Measurements from ENCODE around the gene RIPK1. TPM values are rescaled to one million over a fixed set of nuclear protein-coding genes. Genes with fewer than 3 reads are reported as not detected.

The RIPK1 gene
- total and polyA plus RNA-seq, 9 of the 15 experiments (the other 6 are each of a cell fraction or from before 2014, with no cell fraction given), result 3.8 to 24.9 (median 17.7) TPM

GRCh38 chr6:3159805-3160781, 91.8 kb downstream of the RIPK1 start (continued):
- TF ChIP-seq RERE (CRISPR knock-in tag; IDR thresholded peaks at IDR 0.05; ENCODE audit: borderline replicate concordance) (no peak), CREB3 (tag; conservative IDR thresholded peaks at IDR 0.05; ENCODE audit: low read depth) (no peak), SIN3A (IDR thresholded peaks at IDR 0.05; ENCODE audit: borderline replicate concordance in 2 of 2, control insufficient read depth in 1 of 2, low read depth in 2 of 2, low read length in 2 of 2) (peak; percentile 4 to 40; a peak in 2 of 4 replicates), NUFIP1 (IDR thresholded peaks at IDR 0.05; ENCODE audit: partially characterized antibody) (no peak), ZNF354B (CRISPR knock-in tag; IDR thresholded peaks at IDR 0.05) (no peak), CBX3 (IDR thresholded peaks at IDR 0.05; ENCODE audit: borderline replicate concordance in 1 of 2, low read length in 2 of 2) (peak in 1 of 2 experiments; percentile 65; a peak in 1 of 3 replicates), MIER1 (IDR thresholded peaks at IDR 0.05; ENCODE audit: low read depth) (no peak), MAFG (tag; conservative IDR thresholded peaks at IDR 0.05) (no peak), NR4A1 (CRISPR knock-in tag; IDR thresholded peaks at IDR 0.05) (no peak), NR4A1 (tag; IDR thresholded peaks at IDR 0.05) (peak; percentile 44; the same call in 1 of the 2 replicates), MTF1 (CRISPR knock-in tag; IDR thresholded peaks at IDR 0.05; ENCODE audit: borderline replicate concordance) (no peak)
- TF ChIP-seq, protein P1, sequence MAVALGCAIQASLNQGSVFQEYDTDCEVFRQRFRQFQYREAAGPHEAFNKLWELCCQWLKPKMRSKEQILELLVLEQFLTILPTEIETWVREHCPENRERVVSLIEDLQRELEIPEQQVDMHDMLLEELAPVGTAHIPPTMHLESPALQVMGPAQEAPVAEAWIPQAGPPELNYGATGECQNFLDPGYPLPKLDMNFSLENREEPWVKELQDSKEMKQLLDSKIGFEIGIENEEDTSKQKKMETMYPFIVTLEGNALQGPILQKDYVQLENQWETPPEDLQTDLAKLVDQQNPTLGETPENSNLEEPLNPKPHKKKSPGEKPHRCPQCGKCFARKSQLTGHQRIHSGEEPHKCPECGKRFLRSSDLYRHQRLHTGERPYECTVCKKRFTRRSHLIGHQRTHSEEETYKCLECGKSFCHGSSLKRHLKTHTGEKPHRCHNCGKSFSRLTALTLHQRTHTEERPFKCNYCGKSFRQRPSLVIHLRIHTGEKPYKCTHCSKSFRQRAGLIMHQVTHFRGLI (CRISPR knock-in tag; IDR thresholded peaks at IDR 0.05), result no peak
- TF ChIP-seq, protein P2, sequence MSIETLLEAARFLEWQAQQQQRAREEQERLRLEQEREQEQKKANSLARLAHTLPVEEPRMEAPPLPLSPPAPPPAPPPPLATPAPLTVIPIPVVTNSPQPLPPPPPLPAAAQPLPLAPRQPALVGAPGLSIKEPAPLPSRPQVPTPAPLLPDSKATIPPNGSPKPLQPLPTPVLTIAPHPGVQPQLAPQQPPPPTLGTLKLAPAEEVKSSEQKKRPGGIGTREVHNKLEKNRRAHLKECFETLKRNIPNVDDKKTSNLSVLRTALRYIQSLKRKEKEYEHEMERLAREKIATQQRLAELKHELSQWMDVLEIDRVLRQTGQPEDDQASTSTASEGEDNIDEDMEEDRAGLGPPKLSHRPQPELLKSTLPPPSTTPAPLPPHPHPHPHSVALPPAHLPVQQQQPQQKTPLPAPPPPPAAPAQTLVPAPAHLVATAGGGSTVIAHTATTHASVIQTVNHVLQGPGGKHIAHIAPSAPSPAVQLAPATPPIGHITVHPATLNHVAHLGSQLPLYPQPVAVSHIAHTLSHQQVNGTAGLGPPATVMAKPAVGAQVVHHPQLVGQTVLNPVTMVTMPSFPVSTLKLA (conservative IDR thresholded peaks at IDR 0.05), result peak; percentile 62 to 81
